ENCODE results near the gene CENPB. TPM values are rescaled to one million over a fixed set of nuclear protein-coding genes. Genes with fewer than 3 reads are reported as not detected.

The CENPB gene
- total and polyA plus RNA-seq, 10 of the 15 experiments (the other 5 are each of a cell fraction or from before 2014, with no cell fraction given): 0.16 to 71.2 (median 14.0) TPM

- TF ChIP-seq REST (IDR thresholded peaks at IDR 0.05; ENCODE audit: low read depth, low read length) (no peak), SUPT20H (IDR thresholded peaks at IDR 0.05; ENCODE audit: borderline replicate concordance, control insufficient read depth, low read depth, low read length) (no peak), ZBTB40 (IDR thresholded peaks at IDR 0.05; ENCODE audit: borderline replicate concordance) (no peak; the same call in 1 of the 2 replicates), TCF7 (IDR thresholded peaks at IDR 0.05; ENCODE audit: borderline replicate concordance) (no peak), MTA3 (IDR thresholded peaks at IDR 0.05; ENCODE audit: borderline replicate concordance, low read length) (no peak), KAT2A (conservative IDR thresholded peaks at IDR 0.05; ENCODE audit: control insufficient read depth, low read depth, low read length) (no peak), EP300 (IDR thresholded peaks at IDR 0.05; ENCODE audit: borderline replicate concordance in 1 of 2, control insufficient read depth in 1 of 2, low read depth in 2 of 2, low read length in 2 of 2) (no peak), HCFC1 (IDR thresholded peaks at IDR 0.05; ENCODE audit: low read length) (peak; percentile 83), SMC3 (IDR thresholded peaks at IDR 0.05; ENCODE audit: borderline replicate concordance, low read length) (peak; percentile 13; the same call in 1 of the 2 replicates), IKZF2 (IDR thresholded peaks at IDR 0.05) (0 out of 4 replicates have a peak, but pooled peaks of 1 of the 2 experiments have one; percentile 45), BMI1 (IDR thresholded peaks at IDR 0.05; ENCODE audit: borderline replicate concordance) (peak; percentile 86), ATF3 (IDR thresholded peaks at IDR 0.05; ENCODE audit: borderline replicate concordance, extremely low read depth, low read depth, low read length) (no peak), MAX (IDR thresholded peaks at IDR 0.05; ENCODE audit: low read depth, low read length) (peak; percentile 65; the same call in 1 of the 2 replicates), ZNF274 (IDR thresholded peaks at IDR 0.05; ENCODE audit: insufficient read depth, insufficient read length) (no peak), MTA2 (IDR thresholded peaks at IDR 0.05; ENCODE audit: low read depth) (no peak), USF1 (IDR thresholded peaks at IDR 0.05; ENCODE audit: borderline replicate concordance, extremely low read length, insufficient read depth, low read depth, low read length) (no peak), BRCA1 (IDR thresholded peaks at IDR 0.05; ENCODE audit: low read depth, low read length) (no peak)
These were observed 5.2 kb downstream of the CENPB start, which contains the start of gene SPEF1 (continued) for GRCh38 chr20:3781153-3781910.
